Body of pancreas (tissue), 4 donors: ENCODE data around the gene SYNJ2.

Experiments used
- CTCF ChIP-seq, 7 experiments: fragments of 450-650 bp in 4 of 7; fragments of 200-600 bp in 3 of 7; sonication (generic) in 3 of 7; IDR thresholded peaks; one replicate each; pipeline ENCODE4 v1.5.1; 2016 to 2019; ENCODE audit warnings: antibody characterized with exemption in 7 of 7
- POLR2A ChIP-seq, 3 donors: fragments of 450-650 bp; IDR thresholded peaks; one replicate each; pipeline ENCODE4 v1.6.1; 2016; ENCODE audit warnings: antibody characterized with exemption in 3 of 3, mild to moderate bottlenecking in 2 of 3

DNA sequence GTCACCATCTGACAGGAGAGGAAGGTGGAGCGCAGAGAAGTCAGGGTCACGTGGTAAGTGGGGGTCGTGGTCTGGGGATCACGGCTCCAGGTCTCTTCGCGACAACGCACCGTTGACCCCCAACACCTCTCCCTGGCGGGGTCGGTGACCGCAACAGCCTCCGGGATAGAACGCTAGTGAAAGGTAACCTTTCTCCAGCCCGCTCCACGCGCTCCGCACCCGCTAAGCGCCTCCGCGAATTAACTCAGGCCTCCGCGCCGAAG, 600 bp upstream of the SYNJ2 start:
- TF ChIP-seq CTCF (IDR thresholded peaks at IDR 0.05): no peak
- TF ChIP-seq POLR2A (IDR thresholded peaks at IDR 0.05): no peak
